ENCODE results near the gene VPS36.

The VPS36 gene

GRCh38 chr13:52461265-52461664, 10.8 kb upstream of the VPS36 start:
- TF ChIP-seq, protein P1, sequence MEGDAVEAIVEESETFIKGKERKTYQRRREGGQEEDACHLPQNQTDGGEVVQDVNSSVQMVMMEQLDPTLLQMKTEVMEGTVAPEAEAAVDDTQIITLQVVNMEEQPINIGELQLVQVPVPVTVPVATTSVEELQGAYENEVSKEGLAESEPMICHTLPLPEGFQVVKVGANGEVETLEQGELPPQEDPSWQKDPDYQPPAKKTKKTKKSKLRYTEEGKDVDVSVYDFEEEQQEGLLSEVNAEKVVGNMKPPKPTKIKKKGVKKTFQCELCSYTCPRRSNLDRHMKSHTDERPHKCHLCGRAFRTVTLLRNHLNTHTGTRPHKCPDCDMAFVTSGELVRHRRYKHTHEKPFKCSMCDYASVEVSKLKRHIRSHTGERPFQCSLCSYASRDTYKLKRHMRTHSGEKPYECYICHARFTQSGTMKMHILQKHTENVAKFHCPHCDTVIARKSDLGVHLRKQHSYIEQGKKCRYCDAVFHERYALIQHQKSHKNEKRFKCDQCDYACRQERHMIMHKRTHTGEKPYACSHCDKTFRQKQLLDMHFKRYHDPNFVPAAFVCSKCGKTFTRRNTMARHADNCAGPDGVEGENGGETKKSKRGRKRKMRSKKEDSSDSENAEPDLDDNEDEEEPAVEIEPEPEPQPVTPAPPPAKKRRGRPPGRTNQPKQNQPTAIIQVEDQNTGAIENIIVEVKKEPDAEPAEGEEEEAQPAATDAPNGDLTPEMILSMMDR (IDR thresholded peaks at IDR 0.05; ENCODE audit: low read depth, low read length), result no peak
- Histone ChIP-seq H3K4me3 (ENCODE audit: low read depth, low read length) (no peak overlapping the region), H3K36me3 (peaks cover 82% of the 10 kb centered on the region), H3K9me3 (no peaks in the 10 kb centered on the region), H3K27me3 (no peaks in the 10 kb centered on the region), H3K4me1 (no peaks in the 10 kb centered on the region; the same call in 1 of the 2 replicates)
- no peak for DNase-seq

DNA sequence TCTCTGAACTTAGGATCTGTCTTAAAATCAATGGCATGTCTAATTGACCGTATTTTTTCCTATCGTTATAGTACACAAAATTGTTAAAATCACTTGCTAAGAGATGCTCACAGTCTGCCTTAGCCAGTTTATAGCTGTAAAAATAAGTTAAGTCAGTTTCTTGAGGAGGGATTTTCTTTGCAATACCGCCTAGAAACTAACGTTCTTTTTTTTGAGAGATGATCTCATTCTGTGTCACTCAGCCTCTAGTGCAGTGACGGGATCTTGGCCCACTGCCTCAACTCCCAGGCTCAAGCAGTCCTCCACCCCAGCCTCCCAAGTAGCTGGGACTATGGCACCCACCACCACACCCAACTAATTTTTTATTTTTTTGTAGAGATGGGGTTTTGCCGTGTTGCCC, 9.2 kb upstream of the VPS36 start:
- TF ChIP-seq, protein P1 (IDR thresholded peaks at IDR 0.05; ENCODE audit: low read depth, low read length), result no peak
- Histone ChIP-seq H3K36me3 (peaks cover 68% of the 10 kb centered on the region), H3K4me3 (ENCODE audit: low read depth, low read length) (no peak overlapping the region), H3K9me3 (no peaks in the 10 kb centered on the region), H3K4me1 (no peaks in the 10 kb centered on the region; the same call in 1 of the 2 replicates), H3K27me3 (no peaks in the 10 kb centered on the region)
- DNase-seq, result no peak

DNA sequence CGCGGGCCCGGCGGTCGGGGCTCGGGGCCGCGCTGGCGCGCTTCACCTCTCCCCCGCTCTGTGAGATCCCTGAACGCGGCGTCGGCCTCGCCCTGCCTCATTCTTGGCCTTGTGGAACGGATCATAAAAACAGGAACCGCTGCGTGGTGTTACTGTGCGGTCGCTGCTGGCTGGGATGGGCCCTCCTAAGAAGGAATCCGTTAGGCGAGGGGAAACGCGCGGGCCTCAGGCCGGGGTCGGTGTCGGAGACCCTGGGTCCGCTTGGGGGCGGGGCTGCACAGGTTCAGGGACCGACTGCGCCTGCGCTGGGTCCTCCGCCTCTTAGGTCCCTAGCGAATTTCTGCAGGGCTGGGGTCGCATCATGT, 5.2 kb upstream of the VPS36 start:
- peak; percentile 90 for DNase-seq
- Histone ChIP-seq H3K27me3 (no peaks in the 10 kb centered on the region), H3K4me1 (no peaks in the 10 kb centered on the region; the same call in 1 of the 2 replicates)

DNA sequence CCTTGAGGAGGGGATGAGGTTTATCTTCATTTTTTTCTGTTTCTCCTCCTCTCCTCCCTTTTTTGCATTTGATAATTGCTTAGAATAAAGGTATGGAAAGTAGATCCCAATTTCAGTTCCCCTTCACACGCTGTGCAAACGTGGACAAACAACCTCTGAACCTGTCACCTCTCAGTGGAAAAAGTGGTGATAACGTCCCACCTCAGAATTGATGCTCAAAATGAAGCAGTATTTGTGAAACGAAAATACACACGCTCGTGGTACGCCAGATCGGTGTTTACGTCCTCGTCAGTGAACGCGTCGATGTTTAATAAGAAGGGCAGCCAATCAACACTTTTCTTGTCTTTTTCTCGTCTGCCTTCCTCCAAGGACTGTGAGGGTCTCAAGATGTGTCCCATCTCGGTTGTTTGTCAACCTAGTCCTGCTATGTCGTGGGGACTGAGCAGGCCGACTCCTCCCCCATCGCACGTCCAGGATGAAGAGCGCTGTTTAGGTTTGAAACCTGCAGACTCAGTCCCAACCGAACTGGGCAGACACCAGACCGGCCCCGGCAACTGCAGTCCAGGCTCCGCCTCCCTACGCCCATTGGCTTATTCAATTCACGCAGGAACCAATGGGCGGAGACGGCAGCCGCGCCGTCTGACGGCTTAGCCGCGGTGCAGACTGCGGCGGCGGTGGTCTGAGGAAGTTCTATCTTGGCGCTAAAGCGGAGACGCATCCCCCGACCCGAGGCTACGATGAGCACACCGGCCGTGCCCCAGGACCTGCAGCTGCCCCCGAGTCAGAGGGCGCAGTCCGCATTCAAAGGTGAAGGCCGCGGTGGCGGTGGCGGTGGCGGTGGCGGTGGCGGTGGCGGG, 4.6 kb upstream of the VPS36 start, which contains the start of gene CKAP2:
Gene CKAP2 (plus strand): TSS at position 659 of the 857 bp plus-strand sequence. CDS start 79 bp downstream, at position 738.
- Histone ChIP-seq H3K9me3 (no peaks in the 10 kb centered on the region), H3K27me3 (no peaks in the 10 kb centered on the region), H3K4me1 (no peaks in the 10 kb centered on the region; the same call in 1 of the 2 replicates), H3K4me3 (ENCODE audit: low read depth, low read length) (peak within 1 kb of the TSS; percentile 87), H3K36me3 (peaks cover 30% of the 10 kb centered on the region)
- peak; percentile 97 for DNase-seq
- TF ChIP-seq, protein P1 (IDR thresholded peaks at IDR 0.05; ENCODE audit: low read depth, low read length), result no peak

More for the DNA sequence above, 5.2 kb upstream of the VPS36 start:
- TF ChIP-seq, protein P1 (IDR thresholded peaks at IDR 0.05; ENCODE audit: low read depth, low read length), result no peak
- Histone ChIP-seq H3K4me3 (ENCODE audit: low read depth, low read length) (peak overlapping the region; percentile 87), H3K9me3 (no peaks in the 10 kb centered on the region), H3K36me3 (peaks cover 29% of the 10 kb centered on the region)

DNA sequence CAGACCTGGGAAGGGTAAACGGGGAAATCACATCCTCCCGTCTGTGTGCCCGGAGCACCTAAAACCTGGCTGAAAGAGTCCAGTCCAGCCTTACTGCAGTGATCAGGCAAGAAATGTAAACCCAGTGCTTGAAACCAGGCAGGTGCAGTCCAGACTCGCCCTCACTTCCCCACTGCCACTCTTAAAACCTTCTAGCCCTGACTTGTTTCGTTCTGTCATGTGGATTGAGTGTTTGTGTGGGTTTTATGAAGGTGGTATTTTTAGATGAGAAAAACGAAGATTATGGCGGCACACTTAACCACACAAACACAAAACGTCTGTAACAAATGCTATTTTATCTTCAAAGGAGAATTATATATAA, 4.0 kb upstream of the VPS36 start:
- TF ChIP-seq, protein P1 (IDR thresholded peaks at IDR 0.05; ENCODE audit: low read depth, low read length), result no peak
- Histone ChIP-seq H3K9me3 (no peaks in the 10 kb centered on the region), H3K4me3 (ENCODE audit: low read depth, low read length) (peak overlapping the region; percentile 87), H3K27me3 (no peaks in the 10 kb centered on the region), H3K36me3 (peaks cover 24% of the 10 kb centered on the region), H3K4me1 (no peaks in the 10 kb centered on the region; the same call in 1 of the 2 replicates)
- no peak for DNase-seq

DNA sequence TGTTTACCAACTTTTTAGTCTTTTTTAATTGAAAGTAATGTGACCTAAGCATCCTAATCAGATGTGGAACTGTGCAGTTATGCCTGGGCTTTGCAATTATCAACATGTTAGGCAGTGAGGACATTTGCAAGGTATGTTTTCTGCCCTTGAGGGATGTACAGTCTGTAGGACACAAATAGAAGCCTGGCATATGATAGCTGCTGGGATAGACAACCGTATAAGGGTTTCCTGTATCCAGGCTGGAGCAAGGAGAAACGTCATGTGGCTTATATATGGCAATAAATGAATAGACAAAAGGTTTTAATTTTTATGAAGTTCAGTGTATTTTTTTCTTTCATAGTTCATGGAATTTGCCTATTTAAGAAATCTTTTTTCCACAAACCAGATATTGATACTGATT, 2.0 kb upstream of the VPS36 start:
- H3K36me3 ChIP-seq, result peaks cover 14% of the 10 kb centered on the region
- TF ChIP-seq, protein P1 (IDR thresholded peaks at IDR 0.05; ENCODE audit: low read depth, low read length), result no peak
- no peak overlapping the region for H3K4me3 ChIP-seq (ENCODE audit: low read depth, low read length)
- H3K4me1 ChIP-seq, result no peaks in the 10 kb centered on the region; the same call in 1 of the 2 replicates
- no peaks in the 10 kb centered on the region for H3K9me3 ChIP-seq
- H3K27me3 ChIP-seq, result no peaks in the 10 kb centered on the region
- DNase-seq, result no peak

All from BE2C (cell line).